ENCODE results near the gene IL17F. TPM values are rescaled to one million over a fixed set of nuclear protein-coding genes. Genes with fewer than 3 reads are reported as not detected.

Gene IL17F
- total RNA-seq, 1 experiment from 2014 or later, result not detected

- H3K4me3 ChIP-seq (replicated peaks in 1 of 2; ENCODE audit: low read depth in 1 of 2, low read length in 2 of 2), result peak overlapping the region; percentile 38 to 88
- ChIA-PET RAD21 (ENCODE audit: low non-redundant PET in 1 of 2, low total read pairs in 2 of 2, uncharacterized antibody in 2 of 2, unreplicated experiment in 2 of 2) (interaction anchor here (0.6 to 2.3 kb wide), 3 partner anchors 115 to 394 kb away, joined by 3 to 9 read pairs (median 5); no protein-coding TSS in a partner anchor), CTCF (interaction anchor here (0.8 to 3.3 kb wide), 7 partner anchors 25 to 1443 kb away, joined by 3 to 45 read pairs (median 4); no protein-coding TSS in a partner anchor), POLR2A (interaction anchor here (0.7 to 1.5 kb wide), 3 partner anchors 67 to 136 kb away, joined by 3 to 5 read pairs (median 3); no protein-coding TSS in a partner anchor)
- H3K9me3 ChIP-seq (ENCODE audit: control insufficient read depth in 1 of 2, insufficient read depth in 1 of 2, low read depth in 1 of 2, low read length in 2 of 2), result no peaks in the 10 kb centered on the region
- TF ChIP-seq CTCF (IDR thresholded peaks at IDR 0.05 in 2 of 3, conservative IDR thresholded peaks at IDR 0.05 in 1 of 3; ENCODE audit: borderline replicate concordance in 1 of 3, insufficient read depth in 1 of 3, low read depth in 2 of 3, low read length in 2 of 3) (peak in 2 of 3 experiments; percentile 7 to 27; a peak in 2 of 6 replicates), ELF1 (IDR thresholded peaks at IDR 0.05; ENCODE audit: borderline replicate concordance, low read depth) (no peak; the same call in 1 of the 2 replicates), RAD21 (IDR thresholded peaks at IDR 0.05; ENCODE audit: low read depth) (no peak), ZBTB33 (IDR thresholded peaks at IDR 0.05; ENCODE audit: extremely low read depth, insufficient replicate concordance, low read length) (no peak), MAX (IDR thresholded peaks at IDR 0.05) (no peak), SP1 (IDR thresholded peaks at IDR 0.05; ENCODE audit: low read depth) (no peak)
- TF ChIP-seq, protein P1, sequence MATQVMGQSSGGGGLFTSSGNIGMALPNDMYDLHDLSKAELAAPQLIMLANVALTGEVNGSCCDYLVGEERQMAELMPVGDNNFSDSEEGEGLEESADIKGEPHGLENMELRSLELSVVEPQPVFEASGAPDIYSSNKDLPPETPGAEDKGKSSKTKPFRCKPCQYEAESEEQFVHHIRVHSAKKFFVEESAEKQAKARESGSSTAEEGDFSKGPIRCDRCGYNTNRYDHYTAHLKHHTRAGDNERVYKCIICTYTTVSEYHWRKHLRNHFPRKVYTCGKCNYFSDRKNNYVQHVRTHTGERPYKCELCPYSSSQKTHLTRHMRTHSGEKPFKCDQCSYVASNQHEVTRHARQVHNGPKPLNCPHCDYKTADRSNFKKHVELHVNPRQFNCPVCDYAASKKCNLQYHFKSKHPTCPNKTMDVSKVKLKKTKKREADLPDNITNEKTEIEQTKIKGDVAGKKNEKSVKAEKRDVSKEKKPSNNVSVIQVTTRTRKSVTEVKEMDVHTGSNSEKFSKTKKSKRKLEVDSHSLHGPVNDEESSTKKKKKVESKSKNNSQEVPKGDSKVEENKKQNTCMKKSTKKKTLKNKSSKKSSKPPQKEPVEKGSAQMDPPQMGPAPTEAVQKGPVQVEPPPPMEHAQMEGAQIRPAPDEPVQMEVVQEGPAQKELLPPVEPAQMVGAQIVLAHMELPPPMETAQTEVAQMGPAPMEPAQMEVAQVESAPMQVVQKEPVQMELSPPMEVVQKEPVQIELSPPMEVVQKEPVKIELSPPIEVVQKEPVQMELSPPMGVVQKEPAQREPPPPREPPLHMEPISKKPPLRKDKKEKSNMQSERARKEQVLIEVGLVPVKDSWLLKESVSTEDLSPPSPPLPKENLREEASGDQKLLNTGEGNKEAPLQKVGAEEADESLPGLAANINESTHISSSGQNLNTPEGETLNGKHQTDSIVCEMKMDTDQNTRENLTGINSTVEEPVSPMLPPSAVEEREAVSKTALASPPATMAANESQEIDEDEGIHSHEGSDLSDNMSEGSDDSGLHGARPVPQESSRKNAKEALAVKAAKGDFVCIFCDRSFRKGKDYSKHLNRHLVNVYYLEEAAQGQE (IDR thresholded peaks at IDR 0.05; ENCODE audit: low read depth), result no peak
- H4K20me1 ChIP-seq (ENCODE audit: insufficient read depth), result peaks cover 9% of the 10 kb centered on the region; the same call in 1 of the 2 replicates
- BruUV-seq (replicated peaks), result no TSS peak
- H3K4me1 ChIP-seq (ENCODE audit: control insufficient read depth in 1 of 2, insufficient read depth in 2 of 2, low read length in 2 of 2), result peaks cover 4 to 22% of the 10 kb centered on the region in 2 experiments; a peak in 3 of 4 replicates
- peak overlapping the region; percentile 43 for H3K9ac ChIP-seq (ENCODE audit: low read length)
- intact Hi-C loops (cut with micrococcal nuclease), result loop anchor here (2.0 to 10.0 kb wide), 3 partner anchors 229 to 377 kb away; no protein-coding TSS in a partner anchor
- H3K4me2 ChIP-seq (ENCODE audit: low read length), result peak overlapping the region; percentile 82
- no peak; the same call in 1 of the 2 replicates for ATAC-seq
- H3K36me3 ChIP-seq (ENCODE audit: control insufficient read depth in 1 of 2, insufficient read depth in 2 of 2, low read length in 2 of 2), result peaks cover 22 to 30% of the 10 kb centered on the region in 2 experiments
- H3K9me2 ChIP-seq (ENCODE audit: insufficient read depth), result no peaks in the 10 kb centered on the region
- peak overlapping the region; percentile 7; the same call in 1 of the 2 replicates for H3K27ac ChIP-seq (ENCODE audit: low read depth, low read length)
- peaks cover 41% of the 10 kb centered on the region for H3K79me2 ChIP-seq (ENCODE audit: insufficient read depth, low read length)
- no peak for DNase-seq (ENCODE audit: low read depth, low spot score)
- peak overlapping the region; percentile 96 for H2AFZ ChIP-seq (ENCODE audit: low read depth, low read length, poor library complexity, severe bottlenecking)
- no peaks in the 10 kb centered on the region for H3K27me3 ChIP-seq (ENCODE audit: insufficient read depth, low read length)
These were observed 41.1 kb upstream of the IL17F start for GRCh38 chr6:52285177-52286068.
